Thyroid gland (tissue), 4 donors: ENCODE data around the gene KCNJ9. TPM values are rescaled to one million over a fixed set of nuclear protein-coding genes. Genes with fewer than 3 reads are reported as not detected.

ENCODE experiments used
- DNase-seq, 2 donors: peaks; one replicate each; pipeline ENCODE4 v3.0.0-alpha.2; 2019
- H3K27ac ChIP-seq, 3 donors: fragments of 200-600 bp; sonication (generic); 1 replicate in 2 of 3; 2 replicates in 1 of 3; pipeline ENCODE4 v1.5.1; 2016 to 2019; ENCODE audit warnings: mild to moderate bottlenecking in 1 of 3, moderate library complexity in 1 of 3
- H3K27me3 ChIP-seq: fragments of 200-600 bp; sonication (generic); one replicate; pipeline ENCODE4 v1.5.1; 2019
- H3K36me3 ChIP-seq, 2 donors: fragments of 200-600 bp; sonication (generic); one replicate each; pipeline ENCODE4 v1.5.1; 2016 to 2019
- H3K4me1 ChIP-seq, 2 donors: fragments of 200-600 bp; sonication (generic); one replicate each; pipeline ENCODE4 v1.5.1; 2017 to 2019
- H3K4me3 ChIP-seq, 3 donors: fragments of 200-600 bp; sonication (generic); replicated peaks in 1 of 3; 1 replicate in 2 of 3; 2 replicates in 1 of 3; pipeline ENCODE4 v1.5.1; 2016; ENCODE audit warnings: mild to moderate bottlenecking in 1 of 3
- H3K9me3 ChIP-seq: fragments of 200-600 bp; sonication (generic); one replicate; pipeline ENCODE4 v1.5.1; 2017
- CTCF ChIP-seq, 6 experiments: fragments of 200-600 bp in 3 of 6; fragments of 450-650 bp in 3 of 6; sonication (generic) in 3 of 6; IDR thresholded peaks; one replicate each; pipeline ENCODE4 v1.5.1; 2016 to 2019; ENCODE audit warnings: antibody characterized with exemption in 6 of 6, mild to moderate bottlenecking in 2 of 6, inconsistent platforms in 1 of 6, moderate library complexity in 1 of 6
- POLR2A ChIP-seq, 2 donors: fragments of 450-650 bp; IDR thresholded peaks; one replicate each; pipeline ENCODE4 v1.6.1; 2017; ENCODE audit warnings: antibody characterized with exemption in 2 of 2, mild to moderate bottlenecking in 2 of 2, moderate library complexity in 1 of 2
- WGBS, 2 donors: methylation state at CpG; one replicate each; pipeline ENCODE4 v1.1.5; 2017; 5-methylcytosine and 5-hydroxymethylcytosine counted together
- intact Hi-C: fragments of 100-400 bp; cut with DNase I; formaldehyde crosslinking; loops from one replicate; pipeline ENCODE4 v1.15.1; 2023
- total RNA-seq, 4 donors: library from RNA; depleted of rRNA; stranded (reverse); fragments of >200 nt; gene quantifications; one replicate each; pipeline ENCODE4 v1.2.3, GENCODE V29; 2016

Gene KCNJ9
- total RNA-seq, 4 donors from 2014 or later: not detected

DNA sequence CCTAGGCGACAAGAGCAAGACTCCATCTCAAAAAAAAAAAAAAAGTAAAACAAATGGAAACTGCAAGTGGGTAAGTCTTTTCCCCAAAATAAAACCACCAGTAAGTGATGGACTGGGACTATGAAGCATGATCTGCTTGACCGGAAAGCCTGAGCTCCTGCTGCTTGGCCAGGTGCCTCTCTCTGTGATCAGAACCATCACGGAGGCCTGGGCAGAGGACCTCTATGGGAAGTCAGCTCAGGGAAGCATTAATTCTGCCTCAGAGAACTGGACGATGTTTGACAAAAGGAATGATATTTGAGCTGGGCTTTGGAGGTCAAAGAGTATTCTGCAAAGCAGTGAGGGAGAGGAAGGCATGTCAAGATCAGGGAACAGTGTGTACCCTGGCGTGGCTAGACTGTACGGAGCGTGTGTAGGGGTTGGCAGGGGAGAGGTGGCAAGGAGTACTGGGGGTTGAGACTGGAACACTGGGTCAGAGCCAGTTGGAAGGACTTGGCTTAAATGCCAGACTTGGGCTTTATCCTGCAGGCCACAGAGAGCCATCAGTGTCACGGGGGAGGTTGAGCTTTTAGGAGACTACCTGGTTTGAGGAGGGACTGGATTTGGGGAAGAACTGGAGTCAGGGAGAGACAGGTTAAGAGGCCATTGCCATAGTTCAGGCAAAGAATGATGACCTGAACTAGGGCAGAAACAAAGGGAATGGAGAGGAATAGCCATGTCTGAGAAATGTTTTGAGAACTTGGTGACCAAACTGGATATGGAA lies 50.6 kb downstream of the KCNJ9 start:
- intact Hi-C loops: no loop called here
- H3K36me3 ChIP-seq: no peaks in the 10 kb centered on the region
- no peak overlapping the region for H3K27ac ChIP-seq
- peak; percentile 53 to 59 for DNase-seq
- no peak overlapping the region for H3K4me3 ChIP-seq
- H3K27me3 ChIP-seq: no peaks in the 10 kb centered on the region
- 76 to 87% methylated on average over 8 of the region's 8 CpGs for WGBS, 2 donors
- TF ChIP-seq POLR2A (IDR thresholded peaks at IDR 0.05) (no peak), CTCF (IDR thresholded peaks at IDR 0.05) (no peak)
- H3K4me1 ChIP-seq: no peaks in the 10 kb centered on the region
- H3K9me3 ChIP-seq: no peaks in the 10 kb centered on the region

GRCh38 chr1:160133990-160134770 lies 52.8 kb downstream of the KCNJ9 start:
- H3K4me1 ChIP-seq: no peaks in the 10 kb centered on the region
- no peaks in the 10 kb centered on the region for H3K36me3 ChIP-seq

GRCh38 chr1:160134791-160135572 lies 53.6 kb downstream of the KCNJ9 start:
- no peaks in the 10 kb centered on the region for H3K36me3 ChIP-seq
- no peak for TF ChIP-seq POLR2A (IDR thresholded peaks at IDR 0.05)
- TF ChIP-seq CTCF (IDR thresholded peaks at IDR 0.05): no peak
- DNase-seq: no peak
- no peaks in the 10 kb centered on the region for H3K4me1 ChIP-seq
- no peak overlapping the region for H3K27ac ChIP-seq
- intact Hi-C loops: no loop called here
- no peaks in the 10 kb centered on the region for H3K27me3 ChIP-seq
- H3K4me3 ChIP-seq: no peak overlapping the region
- WGBS, 2 donors: 83 to 87% methylated on average over 20 of the region's 20 CpGs
- H3K9me3 ChIP-seq: no peaks in the 10 kb centered on the region

More at GRCh38 chr1:160133990-160134770, 52.8 kb downstream of the KCNJ9 start:
- intact Hi-C loops: no loop called here
- Histone ChIP-seq H3K27me3 (no peaks in the 10 kb centered on the region), H3K4me3 (no peak overlapping the region), H3K9me3 (no peaks in the 10 kb centered on the region), H3K27ac (no peak overlapping the region)
- TF ChIP-seq POLR2A (IDR thresholded peaks at IDR 0.05): no peak
- TF ChIP-seq CTCF (IDR thresholded peaks at IDR 0.05): no peak
- no peak for DNase-seq
- 86 to 87% methylated on average over 8 to 9 of the region's 9 CpGs for WGBS, 2 donors

- WGBS, 2 donors: 85 to 89% methylated on average over 21 to 22 of the region's 22 CpGs
- no peaks in the 10 kb centered on the region for H3K27me3 ChIP-seq
- no peak for DNase-seq
- no peak overlapping the region for H3K4me3 ChIP-seq
- no peak for TF ChIP-seq CTCF (IDR thresholded peaks at IDR 0.05)
- TF ChIP-seq POLR2A (IDR thresholded peaks at IDR 0.05): no peak
- H3K27ac ChIP-seq: no peak overlapping the region
- no peaks in the 10 kb centered on the region for H3K9me3 ChIP-seq
- intact Hi-C loops: no loop called here
- no peaks in the 10 kb centered on the region for H3K36me3 ChIP-seq
- no peaks in the 10 kb centered on the region for H3K4me1 ChIP-seq
Measured at GRCh38 chr1:160136121-160136925, 55.0 kb downstream of the KCNJ9 start.
